GM10248 (cell line): ENCODE results near the gene SLC13A5.
"Not testable (repeated sequence)": the region's sequence is repeated elsewhere in the genome, so short reads cannot be mapped to it uniquely, and the experiment has no call there.

Source experiments
- CTCF ChIA-PET: fragments of 300-600 bp; sonication (Branson Sonifier 250); formaldehyde crosslinking; extraction: SDS; loops from one replicate; lab custom pipeline; 2021; ENCODE audit warnings: antibody characterized with exemption; lab: Yijun Ruan, JAX
- POLR2A ChIA-PET: fragments of 350-650 bp; sonication (Branson Sonifier 250); formaldehyde crosslinking; extraction: SDS; loops from one replicate; lab custom pipeline; 2020; ENCODE audit warnings: antibody characterized with exemption; lab: Yijun Ruan, JAX
- DNase-seq: peaks from one replicate; pipeline ENCODE4 v3.0.0; 2012; ENCODE audit errors: extremely low spot score
- CTCF ChIP-seq: IDR thresholded peaks from 2 replicates; pipeline ENCODE4 v1.5.1; 2012; ENCODE audit warnings: mild to moderate bottlenecking, low read depth; ENCODE audit errors: extremely low read depth, missing control alignments, control extremely low read depth

Gene SLC13A5

GRCh38 chr17:6666557-6666956 is 46.6 kb downstream of the SLC13A5 start:
- TF ChIP-seq CTCF, result no peak
- CTCF ChIA-PET, result interaction anchor here (0.6 to 2.6 kb wide), 23 partner anchors 9 to 359 kb away, joined by 3 to 26 read pairs (median 4); no protein-coding TSS in a partner anchor
- DNase-seq, result no peak
- POLR2A ChIA-PET, result no interaction called here

GRCh38 chr17:6666077-6666521 is 47.1 kb downstream of the SLC13A5 start:
- ChIA-PET POLR2A (no interaction called here), CTCF (interaction anchor here (0.7 to 2.6 kb wide), 22 partner anchors 9 to 359 kb away, joined by 3 to 26 read pairs (median 4); no protein-coding TSS in a partner anchor)
- TF ChIP-seq CTCF, result peak; percentile 97
- DNase-seq, result peak; percentile 79

GRCh38 chr17:6663200-6663599 is 50.0 kb downstream of the SLC13A5 start:
- DNase-seq, POLR2A ChIA-PET: not testable (repeated sequence)
- CTCF ChIA-PET, result interaction anchor here (1.5 to 1.6 kb wide), 2 partner anchors 14 to 180 kb away, joined by 3 to 6 read pairs; no protein-coding TSS in a partner anchor

- ChIA-PET POLR2A (no interaction called here), CTCF (interaction anchor here (0.7 to 2.3 kb wide), 5 partner anchors 9 to 343 kb away, joined by 3 to 6 read pairs (median 3); no protein-coding TSS in a partner anchor)
- TF ChIP-seq CTCF, result no peak
- peak; percentile 11 for DNase-seq
Measured at GRCh38 chr17:6661464-6661848, 51.7 kb downstream of the SLC13A5 start.

- peak; percentile 65 for DNase-seq
- no peak for TF ChIP-seq CTCF
- CTCF ChIA-PET, result interaction anchor here (0.7 to 2.3 kb wide), 5 partner anchors 9 to 344 kb away, joined by 3 to 6 read pairs (median 3); no protein-coding TSS in a partner anchor
- POLR2A ChIA-PET, result no interaction called here
Measured at GRCh38 chr17:6660805-6661463, 52.2 kb downstream of the SLC13A5 start.

GRCh38 chr17:6660101-6660500 is 53.1 kb downstream of the SLC13A5 start:
- POLR2A ChIA-PET, result no interaction called here
- no peak for DNase-seq
- no peak for TF ChIP-seq CTCF
- CTCF ChIA-PET, result interaction anchor here (1.3 kb wide), 1 partner anchor 12 kb away, joined by 5 read pairs; no protein-coding TSS in a partner anchor

- CTCF ChIA-PET, POLR2A ChIA-PET, DNase-seq: not testable (repeated sequence)
Measured at GRCh38 chr17:6658411-6658810, 54.8 kb downstream of the SLC13A5 start.
